Neural cell (in vitro differentiated cells): ENCODE measurements around the gene FRMPD4. TPM values are rescaled to one million over a fixed set of nuclear protein-coding genes. Genes with fewer than 3 reads are reported as not detected.

Source experiments
- H2AFZ ChIP-seq: fragments of 200-600, 300-800 bp; sonication (generic), shearing (Covaris generic); 2 replicates; pipeline ENCODE4 v1.6.0; 2014; ENCODE audit warnings: low read depth, mild to moderate bottlenecking, antibody characterized with exemption, low read length, moderate library complexity
- H3F3A ChIP-seq: fragments of 200-600 bp; shearing (Covaris generic); 2 replicates; pipeline ENCODE4 v1.6.1; 2016; ENCODE audit warnings: mild to moderate bottlenecking, moderate library complexity, mixed read lengths, antibody characterized with exemption, low read length; ENCODE audit not compliant: insufficient read depth, poor library complexity, severe bottlenecking
- H3K27ac ChIP-seq: fragments of 200-600, 300-800 bp; sonication (generic), shearing (Covaris generic); 2 replicates; pipeline ENCODE4 v1.5.1; 2014; ENCODE audit warnings: mild to moderate bottlenecking, low read length, moderate library complexity
- H3K27me3 ChIP-seq: fragments of 300-800, 200-600 bp; sonication (generic), shearing (Covaris generic); 2 replicates; pipeline ENCODE4 v1.6.0; 2014; ENCODE audit warnings: mild to moderate bottlenecking, low read depth, low read length, moderate library complexity; ENCODE audit not compliant: insufficient read depth
- H3K36me3 ChIP-seq: fragments of 300-800, 200-600 bp; sonication (generic), shearing (Covaris generic); 2 replicates; pipeline ENCODE4 v1.5.1; 2014; ENCODE audit warnings: mild to moderate bottlenecking, antibody characterized with exemption, low read length, moderate library complexity; ENCODE audit not compliant: insufficient read depth
- H3K4me2 ChIP-seq: fragments of 300-800, 200-600 bp; sonication (generic), shearing (Covaris generic); 2 replicates; pipeline ENCODE4 v1.6.0; 2014; ENCODE audit warnings: mild to moderate bottlenecking, low read length
- H3K4me3 ChIP-seq: fragments of 300-800, 200-600 bp; sonication (generic), shearing (Covaris generic); 2 replicates; pipeline ENCODE4 v1.5.1; 2014; ENCODE audit warnings: mild to moderate bottlenecking, low read length, moderate library complexity
- H3K79me2 ChIP-seq: fragments of 200-600 bp; shearing (Covaris generic); replicated peaks from 2 replicates; pipeline ENCODE4 v1.6.0; 2014; ENCODE audit warnings: mild to moderate bottlenecking, low read length, moderate library complexity; ENCODE audit not compliant: insufficient read depth
- H3K9ac ChIP-seq: fragments of 300-800, 200-600 bp; sonication (generic), shearing (Covaris generic); 2 replicates; pipeline ENCODE4 v1.6.1; 2016; ENCODE audit warnings: mild to moderate bottlenecking, low read length, mixed read lengths
- H3K9me2 ChIP-seq: fragments of 200-600 bp; shearing (Covaris generic); 2 replicates; pipeline ENCODE4 v1.6.1; 2016; ENCODE audit warnings: mild to moderate bottlenecking, low read length, mixed read lengths; ENCODE audit not compliant: insufficient read depth
- H3K9me3 ChIP-seq: fragments of 200-600, 300-800 bp; sonication (generic), shearing (Covaris generic); 2 replicates; pipeline ENCODE4 v1.6.1; 2016; ENCODE audit warnings: mild to moderate bottlenecking, mixed run types, low read length, moderate library complexity, mixed read lengths
- H4K20me1 ChIP-seq: fragments of 200-600 bp; shearing (Covaris generic); 2 replicates; pipeline ENCODE4 v1.6.1; 2016; ENCODE audit warnings: mild to moderate bottlenecking, mixed run types; ENCODE audit not compliant: insufficient read depth
- EP300 ChIP-seq: fragments of 450-650 bp; conservative IDR thresholded peaks from 2 replicates; pipeline ENCODE4 v1.6.1; 2014; ENCODE audit warnings: antibody characterized with exemption, mild to moderate bottlenecking, moderate library complexity; ENCODE audit not compliant: poor library complexity, severe bottlenecking
- EZH2 ChIP-seq: fragments of 200-600, 300-800 bp; shearing (Covaris generic), sonication (generic); IDR thresholded peaks from 2 replicates; pipeline ENCODE4 v1.6.1; 2014; ENCODE audit warnings: antibody characterized with exemption, low read length, borderline replicate concordance, mild to moderate bottlenecking; ENCODE audit not compliant: insufficient read depth, poor library complexity, severe bottlenecking
- MXI1 ChIP-seq: fragments of 450-650 bp; conservative IDR thresholded peaks from 2 replicates; pipeline ENCODE4 v1.6.1; 2014; ENCODE audit warnings: antibody characterized with exemption, mild to moderate bottlenecking; ENCODE audit not compliant: poor library complexity, severe bottlenecking
- POLR2AphosphoS5 ChIP-seq: IDR thresholded peaks from 2 replicates; pipeline ENCODE4 v1.6.1; 2012
- RAD21 ChIP-seq: fragments of 450-650 bp; conservative IDR thresholded peaks from 2 replicates; pipeline ENCODE4 v1.6.1; 2014; ENCODE audit warnings: antibody characterized with exemption, mild to moderate bottlenecking, moderate library complexity
- REST ChIP-seq: IDR thresholded peaks from 2 replicates; pipeline ENCODE4 v1.6.1; 2012; ENCODE audit warnings: borderline replicate concordance
- SMC3 ChIP-seq: fragments of 450-650 bp; conservative IDR thresholded peaks from 2 replicates; pipeline ENCODE4 v1.6.1; 2014; ENCODE audit warnings: antibody characterized with exemption, mild to moderate bottlenecking, moderate library complexity; ENCODE audit not compliant: poor library complexity
- TAF1 ChIP-seq: IDR thresholded peaks from 2 replicates; pipeline ENCODE4 v1.6.1; 2012; ENCODE audit warnings: low read depth
- polyA plus RNA-seq: library from polyadenylated mRNA; depleted of rRNA; stranded (reverse); fragments of >200 nt; gene quantifications from 2 replicates; pipeline ENCODE4 v1.2.3, GENCODE V29; 2014
- TF ChIP-seq, protein P1 (sequence below): fragments of 450-650 bp; IDR thresholded peaks from 2 replicates; pipeline ENCODE4 v1.5.1; 2014; ENCODE audit warnings: antibody characterized with exemption, mild to moderate bottlenecking, moderate library complexity; ENCODE audit not compliant: poor library complexity, severe bottlenecking

The FRMPD4 gene
- polyA plus RNA-seq, 1 donor from 2014 or later: 1.2 TPM

GRCh38 chrX:12570859-12571501 lies 432.7 kb downstream of the FRMPD4 start:
- Histone ChIP-seq H3K9me2 (no peaks in the 10 kb centered on the region), H4K20me1 (no peaks in the 10 kb centered on the region), H2AFZ (no peak overlapping the region), H3K27me3 (no peaks in the 10 kb centered on the region), H3K79me2 (no peaks in the 10 kb centered on the region), H3K9ac (no peak overlapping the region), H3K4me3 (no peak overlapping the region), H3K27ac (no peak overlapping the region), H3K4me2 (no peak overlapping the region), H3F3A (no peaks in the 10 kb centered on the region), H3K9me3 (no peaks in the 10 kb centered on the region), H3K36me3 (no peaks in the 10 kb centered on the region)
- no peak for TF ChIP-seq TAF1
- TF ChIP-seq MXI1: no peak
- TF ChIP-seq SMC3: no peak
- TF ChIP-seq RAD21: no peak
- TF ChIP-seq, protein P1, sequence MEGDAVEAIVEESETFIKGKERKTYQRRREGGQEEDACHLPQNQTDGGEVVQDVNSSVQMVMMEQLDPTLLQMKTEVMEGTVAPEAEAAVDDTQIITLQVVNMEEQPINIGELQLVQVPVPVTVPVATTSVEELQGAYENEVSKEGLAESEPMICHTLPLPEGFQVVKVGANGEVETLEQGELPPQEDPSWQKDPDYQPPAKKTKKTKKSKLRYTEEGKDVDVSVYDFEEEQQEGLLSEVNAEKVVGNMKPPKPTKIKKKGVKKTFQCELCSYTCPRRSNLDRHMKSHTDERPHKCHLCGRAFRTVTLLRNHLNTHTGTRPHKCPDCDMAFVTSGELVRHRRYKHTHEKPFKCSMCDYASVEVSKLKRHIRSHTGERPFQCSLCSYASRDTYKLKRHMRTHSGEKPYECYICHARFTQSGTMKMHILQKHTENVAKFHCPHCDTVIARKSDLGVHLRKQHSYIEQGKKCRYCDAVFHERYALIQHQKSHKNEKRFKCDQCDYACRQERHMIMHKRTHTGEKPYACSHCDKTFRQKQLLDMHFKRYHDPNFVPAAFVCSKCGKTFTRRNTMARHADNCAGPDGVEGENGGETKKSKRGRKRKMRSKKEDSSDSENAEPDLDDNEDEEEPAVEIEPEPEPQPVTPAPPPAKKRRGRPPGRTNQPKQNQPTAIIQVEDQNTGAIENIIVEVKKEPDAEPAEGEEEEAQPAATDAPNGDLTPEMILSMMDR: no peak
- no peak for TF ChIP-seq EZH2
- no peak for TF ChIP-seq REST
- no peak for TF ChIP-seq POLR2AphosphoS5
- no peak for TF ChIP-seq EP300

GRCh38 chrX:12579311-12579710 lies 441.0 kb downstream of the FRMPD4 start:
- Histone ChIP-seq H3K9me2 (no peaks in the 10 kb centered on the region), H3K27ac (no peak overlapping the region), H3K9me3 (no peaks in the 10 kb centered on the region), H4K20me1 (no peaks in the 10 kb centered on the region), H3F3A (no peaks in the 10 kb centered on the region), H3K79me2 (no peaks in the 10 kb centered on the region), H3K9ac (no peak overlapping the region), H3K36me3 (no peaks in the 10 kb centered on the region), H3K4me2 (no peak overlapping the region), H3K27me3 (no peaks in the 10 kb centered on the region), H2AFZ (no peak overlapping the region), H3K4me3 (no peak overlapping the region)
- TF ChIP-seq REST (no peak), TAF1 (no peak), EZH2 (no peak), SMC3 (no peak), RAD21 (no peak)
- TF ChIP-seq, protein P1: no peak
